ENCODE results near the gene CCR7.

- no peak for TF ChIP-seq CTCF (conservative IDR thresholded peaks at IDR 0.05; ENCODE audit: low read depth, low read length)
- TF ChIP-seq EZH2 (IDR thresholded peaks at IDR 0.05; ENCODE audit: borderline replicate concordance, low read depth, low read length, poor library complexity, severe bottlenecking), result no peak
Observed at GRCh38 chr17:40606548-40607353, 41.5 kb upstream of the CCR7 start.
